Endothelial cell (in vitro differentiated cells): ENCODE results near the gene GLRA3. TPM values are rescaled to one million over a fixed set of nuclear protein-coding genes. Genes with fewer than 3 reads are reported as not detected.
"Not testable (repeated sequence)": the region's sequence is repeated elsewhere in the genome, so short reads cannot be mapped to it uniquely, and the experiment has no call there.

Experiments used
- DNase-seq: peaks from one replicate; pipeline ENCODE4 v3.0.0; 2021; ENCODE audit warnings: low spot score
- H3K27ac Mint-ChIP-seq: one replicate; pipeline ENCODE4 v1.8.0; 2021; ENCODE audit warnings: mixed read lengths, inconsistent platforms; ENCODE audit not compliant: unreplicated experiment
- H3K27me3 Mint-ChIP-seq: one replicate; pipeline ENCODE4 v1.8.0; 2021; ENCODE audit warnings: mild to moderate bottlenecking, moderate library complexity, mixed read lengths, inconsistent platforms; ENCODE audit not compliant: unreplicated experiment
- H3K36me3 Mint-ChIP-seq: one replicate; pipeline ENCODE4 v1.8.0; 2021; ENCODE audit warnings: mild to moderate bottlenecking, low read depth, mixed read lengths, inconsistent platforms; ENCODE audit not compliant: unreplicated experiment
- H3K4me1 Mint-ChIP-seq: one replicate; pipeline ENCODE4 v1.8.0; 2021; ENCODE audit warnings: mild to moderate bottlenecking, mixed read lengths, inconsistent platforms; ENCODE audit not compliant: unreplicated experiment
- H3K4me3 Mint-ChIP-seq: one replicate; pipeline ENCODE4 v1.8.0; 2021; ENCODE audit warnings: mild to moderate bottlenecking, mixed read lengths, inconsistent platforms; ENCODE audit not compliant: unreplicated experiment
- H3K9me3 Mint-ChIP-seq: one replicate; pipeline ENCODE4 v1.8.0; 2021; ENCODE audit warnings: mixed read lengths, inconsistent platforms; ENCODE audit not compliant: unreplicated experiment
- total RNA-seq: library from RNA; stranded (reverse); fragmentation: NEBNext Ultra II Directional; extraction: Animal tissue kit (Norgen Biotek cat#: 25700); gene quantifications from one replicate; pipeline ENCODE4 v1.2.1, GENCODE V29; 2021; ENCODE audit not compliant: unreplicated experiment
- TF ChIP-seq, protein P1 (sequence below): fragments of 200-600 bp; sonication (generic); IDR thresholded peaks from one replicate; pipeline ENCODE4 v1.5.0; 2021; ENCODE audit warnings: antibody characterized with exemption; ENCODE audit not compliant: unreplicated experiment

GLRA3 gene
- total RNA-seq, 1 donor from 2014 or later, result not detected

DNA sequence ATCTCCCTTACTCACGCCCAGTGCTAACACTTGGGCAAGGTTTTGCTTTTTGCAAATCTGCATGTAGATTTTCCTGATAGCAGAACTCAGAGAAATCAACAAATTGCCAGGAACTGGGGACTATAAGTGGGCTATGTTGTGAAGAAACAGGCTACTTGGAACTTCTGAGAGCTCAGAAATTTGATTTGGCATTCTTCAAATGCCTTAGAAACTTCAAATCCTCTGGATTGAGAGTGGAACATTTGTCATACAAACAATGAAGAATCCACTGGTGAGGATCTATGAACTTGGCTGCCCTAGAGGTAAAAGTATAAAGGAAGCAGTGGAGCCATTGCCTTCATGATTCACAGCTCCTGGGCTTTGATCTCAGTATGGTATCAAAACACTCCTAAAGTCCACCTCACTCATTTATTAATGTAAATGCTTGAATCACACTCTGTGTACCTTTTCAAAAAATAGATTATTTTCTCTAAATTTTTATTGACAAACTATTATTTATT, 126.0 kb downstream of the GLRA3 start:
- H3K27ac Mint-ChIP-seq, result no peak overlapping the region
- TF ChIP-seq, protein P1, sequence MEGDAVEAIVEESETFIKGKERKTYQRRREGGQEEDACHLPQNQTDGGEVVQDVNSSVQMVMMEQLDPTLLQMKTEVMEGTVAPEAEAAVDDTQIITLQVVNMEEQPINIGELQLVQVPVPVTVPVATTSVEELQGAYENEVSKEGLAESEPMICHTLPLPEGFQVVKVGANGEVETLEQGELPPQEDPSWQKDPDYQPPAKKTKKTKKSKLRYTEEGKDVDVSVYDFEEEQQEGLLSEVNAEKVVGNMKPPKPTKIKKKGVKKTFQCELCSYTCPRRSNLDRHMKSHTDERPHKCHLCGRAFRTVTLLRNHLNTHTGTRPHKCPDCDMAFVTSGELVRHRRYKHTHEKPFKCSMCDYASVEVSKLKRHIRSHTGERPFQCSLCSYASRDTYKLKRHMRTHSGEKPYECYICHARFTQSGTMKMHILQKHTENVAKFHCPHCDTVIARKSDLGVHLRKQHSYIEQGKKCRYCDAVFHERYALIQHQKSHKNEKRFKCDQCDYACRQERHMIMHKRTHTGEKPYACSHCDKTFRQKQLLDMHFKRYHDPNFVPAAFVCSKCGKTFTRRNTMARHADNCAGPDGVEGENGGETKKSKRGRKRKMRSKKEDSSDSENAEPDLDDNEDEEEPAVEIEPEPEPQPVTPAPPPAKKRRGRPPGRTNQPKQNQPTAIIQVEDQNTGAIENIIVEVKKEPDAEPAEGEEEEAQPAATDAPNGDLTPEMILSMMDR, result no peak
- H3K36me3 Mint-ChIP-seq, result no peaks in the 10 kb centered on the region
- H3K4me1 Mint-ChIP-seq, result no peaks in the 10 kb centered on the region
- DNase-seq, result no peak
- no peaks in the 10 kb centered on the region for H3K9me3 Mint-ChIP-seq
- H3K27me3 Mint-ChIP-seq, result no peaks in the 10 kb centered on the region
- no peak overlapping the region for H3K4me3 Mint-ChIP-seq

DNA sequence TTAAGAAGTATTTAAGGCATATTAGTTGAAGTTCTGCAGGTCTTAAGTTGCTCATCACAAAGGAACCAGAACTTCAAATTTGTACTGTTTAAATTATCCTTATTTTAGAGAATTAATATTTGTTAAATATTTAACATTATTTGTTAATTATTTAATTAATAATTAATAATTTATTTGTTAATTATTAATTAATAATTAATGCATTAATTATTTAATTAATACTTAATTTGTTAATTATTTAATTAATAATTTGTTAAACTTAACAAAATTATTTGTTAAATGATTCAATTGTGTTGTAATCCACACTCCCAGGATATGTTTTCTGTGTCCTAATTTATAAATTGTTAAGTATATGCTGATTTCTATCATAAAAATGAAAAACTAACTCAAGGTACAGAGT, 129.4 kb downstream of the GLRA3 start:
- Mint-ChIP-seq H3K36me3 (no peaks in the 10 kb centered on the region), H3K4me1 (no peaks in the 10 kb centered on the region), H3K27me3 (no peaks in the 10 kb centered on the region)

DNA sequence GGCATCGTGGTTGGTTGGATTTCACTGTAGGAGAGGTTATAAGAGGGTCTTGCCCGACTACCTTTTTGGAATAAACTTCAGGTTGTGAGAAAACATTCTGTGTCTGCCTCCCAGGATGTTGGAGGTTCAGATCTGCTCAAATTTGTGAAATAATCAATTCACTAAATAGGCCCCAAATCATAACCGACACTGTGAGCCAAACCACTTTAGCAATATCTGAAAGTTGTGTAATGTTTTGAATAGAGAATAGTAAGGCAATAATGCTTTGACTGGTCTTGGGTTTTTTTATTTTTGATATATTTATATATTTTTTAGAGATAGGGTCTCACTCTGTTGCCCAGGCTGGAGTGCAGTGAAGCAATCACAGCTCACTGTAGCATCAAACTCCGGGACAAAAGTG, 131.2 kb downstream of the GLRA3 start:
- DNase-seq, result no peak
- Mint-ChIP-seq H3K27ac (no peak overlapping the region), H3K4me3 (no peak overlapping the region), H3K9me3 (no peaks in the 10 kb centered on the region), H3K36me3 (no peaks in the 10 kb centered on the region), H3K4me1 (no peaks in the 10 kb centered on the region), H3K27me3 (peaks cover 1% of the 10 kb centered on the region)
- TF ChIP-seq, protein P1, result no peak

More for the DNA sequence above, 129.4 kb downstream of the GLRA3 start:
- Mint-ChIP-seq H3K4me3 (no peak overlapping the region), H3K9me3 (no peaks in the 10 kb centered on the region), H3K27ac (no peak overlapping the region)
- DNase-seq, result no peak
- TF ChIP-seq, protein P1, result no peak

DNA sequence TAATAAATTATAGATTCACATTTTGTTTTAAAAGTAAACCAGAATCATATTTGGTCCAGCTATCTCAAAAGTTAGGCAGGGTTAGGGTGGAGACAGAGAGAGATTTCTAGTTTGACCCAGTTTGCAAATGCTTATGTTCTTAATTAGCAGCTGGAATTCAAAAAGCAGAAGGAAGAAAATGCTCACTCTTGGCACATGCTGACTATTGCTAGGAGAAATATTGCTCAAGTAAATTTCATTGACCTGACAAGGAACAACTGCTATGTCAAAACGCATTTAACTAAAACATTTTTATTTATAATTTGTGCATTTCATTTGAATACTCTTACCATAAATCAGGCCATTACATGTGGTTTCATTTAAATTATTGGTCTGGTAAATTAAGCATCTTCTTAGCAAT, 131.8 kb downstream of the GLRA3 start:
- Mint-ChIP-seq H3K27me3 (peaks cover 1% of the 10 kb centered on the region), H3K36me3 (no peaks in the 10 kb centered on the region), H3K9me3 (no peaks in the 10 kb centered on the region), H3K27ac (no peak overlapping the region), H3K4me1 (no peaks in the 10 kb centered on the region), H3K4me3 (no peak overlapping the region)
- TF ChIP-seq, protein P1, result no peak
- no peak for DNase-seq

DNA sequence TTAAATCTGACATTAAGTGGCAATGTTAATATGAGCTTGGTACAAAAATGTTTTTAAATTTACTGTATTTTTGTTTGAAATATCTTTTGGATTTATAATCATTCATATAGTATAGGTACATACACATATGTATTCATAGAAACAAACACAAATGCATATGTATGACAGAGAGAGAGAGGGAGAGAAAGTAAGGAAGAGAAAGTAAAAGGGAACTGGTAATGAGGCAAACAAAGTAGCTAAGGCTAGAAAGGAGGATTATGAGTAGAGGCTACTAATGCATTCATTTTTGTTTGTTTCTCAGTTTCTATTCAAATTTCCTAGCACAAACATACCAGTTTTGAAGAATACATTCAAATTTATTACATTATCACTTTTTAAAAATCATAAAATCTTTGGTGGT, 132.4 kb downstream of the GLRA3 start:
- TF ChIP-seq, protein P1, result no peak
- Mint-ChIP-seq H3K9me3 (no peaks in the 10 kb centered on the region), H3K36me3 (no peaks in the 10 kb centered on the region), H3K4me1 (no peaks in the 10 kb centered on the region), H3K27ac (no peak overlapping the region), H3K4me3 (no peak overlapping the region), H3K27me3 (peaks cover 1% of the 10 kb centered on the region)
- no peak for DNase-seq

DNA sequence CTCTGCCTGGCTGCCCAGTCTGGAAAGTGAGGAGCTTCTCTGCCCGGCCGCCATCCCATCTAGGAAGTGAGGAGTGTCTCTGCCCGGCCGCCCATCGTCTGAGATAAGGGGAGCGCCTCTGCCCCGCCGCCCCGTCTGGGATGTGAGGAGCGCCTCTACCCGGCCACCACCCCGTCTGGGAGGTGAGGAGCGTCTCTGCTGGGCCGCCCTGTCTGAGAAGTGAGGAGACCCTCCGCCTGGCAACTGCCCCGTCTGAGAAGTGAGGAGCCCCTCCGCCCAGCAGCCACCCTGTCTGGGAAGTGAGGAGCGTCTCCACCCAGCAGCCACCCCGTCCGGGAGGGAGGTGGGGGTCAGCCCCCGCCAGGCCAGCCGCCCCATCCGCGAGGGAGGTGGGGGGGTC, 137.2 kb downstream of the GLRA3 start:
- H3K27me3 Mint-ChIP-seq, H3K36me3 Mint-ChIP-seq, H3K27ac Mint-ChIP-seq, H3K9me3 Mint-ChIP-seq, H3K4me1 Mint-ChIP-seq, DNase-seq, H3K4me3 Mint-ChIP-seq: not testable (repeated sequence)
